PC-3 (cell line): ENCODE data around the gene IRS2.

Experiments used
- CTCF ChIP-seq: fragments of 300-600 bp; sonication (generic); conservative IDR thresholded peaks from 2 replicates; pipeline ENCODE4 v1.5.1; 2017; ENCODE audit warnings: antibody characterized with exemption, low read depth, mild to moderate bottlenecking, low read length
- EZH2 ChIP-seq: fragments of 300-600 bp; sonication (generic); IDR thresholded peaks from one replicate; pipeline ENCODE4 v1.6.1; 2017; ENCODE audit warnings: antibody characterized with exemption, mild to moderate bottlenecking, low read length; ENCODE audit not compliant: unreplicated experiment
- EZH2phosphoT487 ChIP-seq: fragments of 300-600 bp; sonication (generic); IDR thresholded peaks from 2 replicates; pipeline ENCODE4 v1.6.1; 2018; ENCODE audit warnings: mild to moderate bottlenecking, antibody characterized with exemption, low read length, borderline replicate concordance

GRCh38 chr13:109749365-109749764 lies 37.0 kb downstream of the IRS2 start:
- TF ChIP-seq EZH2: no peak
- TF ChIP-seq CTCF: no peak
- TF ChIP-seq EZH2phosphoT487: no peak
